ENCODE data around the gene GLTP. TPM values are rescaled to one million over a fixed set of nuclear protein-coding genes. Genes with fewer than 3 reads are reported as not detected.

The GLTP gene
- total RNA-seq, 1 experiment from 2014 or later, result 78.2 TPM

- ChIA-PET POLR2A (ENCODE audit: unreplicated experiment) (no interaction called here), CTCF (interaction anchor here (0.5 kb wide), 1 partner anchor 27 kb away, joined by 5 read pairs; no protein-coding TSS in a partner anchor)
- H3F3A ChIP-seq (ENCODE audit: low read length, unreplicated experiment), result no peaks in the 10 kb centered on the region
- no peaks in the 10 kb centered on the region for H3K9me2 ChIP-seq (replicated peaks; ENCODE audit: low read length)
- peaks cover 32% of the 10 kb centered on the region for H3K4me1 ChIP-seq (ENCODE audit: insufficient read depth, low read length)
- no peaks in the 10 kb centered on the region for H3K9me3 ChIP-seq (ENCODE audit: low read length)
- H4K20me1 ChIP-seq (ENCODE audit: low read length), result no peaks in the 10 kb centered on the region
- no TSS peak for BruUV-seq (replicated peaks)
- H3K4me2 ChIP-seq (ENCODE audit: low read length), result peak overlapping the region; percentile 94
- DNase-seq (peak; percentile 58), ATAC-seq (no peak)
- H3K27me3 ChIP-seq (ENCODE audit: low read length), result no peaks in the 10 kb centered on the region
- no peak overlapping the region for H3K4me3 ChIP-seq (ENCODE audit: low read length)
- H2AFZ ChIP-seq (ENCODE audit: low read length), result no peak overlapping the region
- peak overlapping the region; percentile 30; the same call in 1 of the 2 replicates for H3K9ac ChIP-seq (ENCODE audit: low read length)
- peaks cover 34% of the 10 kb centered on the region for H3K79me2 ChIP-seq (ENCODE audit: low read length)
- H3K27ac ChIP-seq (ENCODE audit: low read length), result peak overlapping the region; percentile 55
- intact Hi-C loops (cut with micrococcal nuclease), result loop anchor here (2.0 kb wide), 1 partner anchor 19 kb away; the partner anchor contains the start of gene TCHP
- H3K36me3 ChIP-seq (ENCODE audit: low read depth, low read length), result no peaks in the 10 kb centered on the region
- TF ChIP-seq EZH2phosphoT487 (IDR thresholded peaks at IDR 0.05; ENCODE audit: borderline replicate concordance, low read length), result no peak
Observed at GRCh38 chr12:109881752-109882151, 1.4 kb upstream of the GLTP start.

GRCh38 chr12:109880938-109881337 is 597 bp upstream of the GLTP start:
- CTCF ChIA-PET, result interaction anchor here (0.5 kb wide), 1 partner anchor 27 kb away, joined by 5 read pairs; no protein-coding TSS in a partner anchor
- peaks cover 42% of the 10 kb centered on the region for H3K79me2 ChIP-seq (ENCODE audit: low read length)
- TF ChIP-seq CTCF (conservative IDR thresholded peaks at IDR 0.05; ENCODE audit: low read depth, low read length), result no peak
- TF ChIP-seq EZH2phosphoT487 (IDR thresholded peaks at IDR 0.05; ENCODE audit: borderline replicate concordance, low read length), result no peak
- peaks cover 37% of the 10 kb centered on the region for H3K4me1 ChIP-seq (ENCODE audit: insufficient read depth, low read length)
- no peaks in the 10 kb centered on the region for H4K20me1 ChIP-seq (ENCODE audit: low read length)
- no peaks in the 10 kb centered on the region for H3K36me3 ChIP-seq (ENCODE audit: low read depth, low read length)
- no peaks in the 10 kb centered on the region for H3F3A ChIP-seq (ENCODE audit: low read length, unreplicated experiment)
- H3K9me2 ChIP-seq (replicated peaks; ENCODE audit: low read length), result no peaks in the 10 kb centered on the region
- H3K27me3 ChIP-seq (ENCODE audit: low read length), result no peaks in the 10 kb centered on the region
- peak overlapping the region; percentile 19; the same call in 1 of the 2 replicates for H3K27ac ChIP-seq (ENCODE audit: low read length)
- peak overlapping the region; percentile 68 for H3K9ac ChIP-seq (ENCODE audit: low read length)
- H3K4me3 ChIP-seq (ENCODE audit: low read length), result peak overlapping the region; percentile 71
- H3K4me2 ChIP-seq (ENCODE audit: low read length), result peak overlapping the region; percentile 94
- ATAC-seq (peak; percentile 12), DNase-seq (peak; percentile 30)
- TSS peak; percentile 83 for BruUV-seq (replicated peaks)
- POLR2A ChIA-PET (ENCODE audit: unreplicated experiment), result no interaction called here
- no peaks in the 10 kb centered on the region for H3K9me3 ChIP-seq (ENCODE audit: low read length)
- H2AFZ ChIP-seq (ENCODE audit: low read length), result peak overlapping the region; percentile 95
- intact Hi-C loops (cut with micrococcal nuclease), result loop anchor here (1.0 to 2.0 kb wide), 3 partner anchors 20 to 76 kb away; partner anchors contain the start of gene TCHP

- intact Hi-C loops (cut with micrococcal nuclease), result loop anchor here (1.0 to 2.0 kb wide), 3 partner anchors 21 to 74 kb away; partner anchors contain the start of gene TCHP
- Histone ChIP-seq H2AFZ (ENCODE audit: low read length) (peak overlapping the region; percentile 78), H3K27ac (ENCODE audit: low read length) (no peak overlapping the region), H3K9me3 (ENCODE audit: low read length) (no peaks in the 10 kb centered on the region), H3K4me3 (ENCODE audit: low read length) (peak overlapping the region; percentile 84), H3F3A (ENCODE audit: low read length, unreplicated experiment) (no peaks in the 10 kb centered on the region), H3K9me2 (replicated peaks; ENCODE audit: low read length) (no peaks in the 10 kb centered on the region), H3K9ac (ENCODE audit: low read length) (peak overlapping the region; percentile 76), H3K27me3 (ENCODE audit: low read length) (no peaks in the 10 kb centered on the region), H3K36me3 (ENCODE audit: low read depth, low read length) (no peaks in the 10 kb centered on the region), H3K79me2 (ENCODE audit: low read length) (peaks cover 50% of the 10 kb centered on the region), H3K4me2 (ENCODE audit: low read length) (peak overlapping the region; percentile 93), H3K4me1 (ENCODE audit: insufficient read depth, low read length) (peaks cover 47% of the 10 kb centered on the region), H4K20me1 (ENCODE audit: low read length) (no peaks in the 10 kb centered on the region)
- POLR2A ChIA-PET (ENCODE audit: unreplicated experiment), result no interaction called here
- no peak for ATAC-seq
- TSS peak; percentile 54 for BruUV-seq (replicated peaks)
- CTCF ChIA-PET, result no interaction called here
- TF ChIP-seq EZH2phosphoT487 (IDR thresholded peaks at IDR 0.05; ENCODE audit: borderline replicate concordance, low read length) (no peak), CTCF (conservative IDR thresholded peaks at IDR 0.05; ENCODE audit: low read depth, low read length) (no peak), EZH2 (IDR thresholded peaks at IDR 0.05; ENCODE audit: low read length, unreplicated experiment) (no peak)
- DNase-seq, result peak; percentile 17
Observed at GRCh38 chr12:109879351-109880042, 844 bp downstream of the GLTP start.

All from PC-3 (cell line).